Measurements from ENCODE around the gene HIGD1B. TPM values are rescaled to one million over a fixed set of nuclear protein-coding genes. Genes with fewer than 3 reads are reported as not detected.
A peak's percentile ranks its signal among the peaks of the same experiment; 100 is the strongest.

HIGD1B gene
- total and polyA plus RNA-seq, 2 of the 13 experiments (the other 11 are each of a cell fraction or from before 2014, with no cell fraction given): not detected

GRCh38 chr17:44842748-44843147, 4.9 kb upstream of the HIGD1B start:
- intact Hi-C loops (cut with micrococcal nuclease; ENCODE audit: unreplicated experiment): no loop called here
- WGBS (ENCODE audit: low lambda C conversion rate): 50% methylated on average over 5 of the region's 5 CpGs
- H3K4me1 ChIP-seq (ENCODE audit: insufficient read depth, low read length): peaks cover 14% of the 10 kb centered on the region; the same call in 1 of the 2 replicates
- in situ Hi-C loops (cut with HindIII; ENCODE audit: extremely low pct_ligation_motif_present, low pct_unique_long_range_greater_than_20kb): no loop called here
- DNase-seq (ENCODE audit: low spot score) (no peak), FAIRE-seq (no peak), ATAC-seq (no peak)
- no peak overlapping the region for H3K4me3 ChIP-seq (replicated peaks in 1 of 3; ENCODE audit: insufficient read depth in 1 of 3, low read depth in 2 of 3, low read length in 3 of 3)
- no TSS peak for BruUV-seq (replicated peaks)
- no peak overlapping the region for H3K27ac ChIP-seq (ENCODE audit: extremely low read length, insufficient read depth, low read length)
- no peak overlapping the region for H2AFZ ChIP-seq (ENCODE audit: low read length)
- H3K79me2 ChIP-seq (ENCODE audit: insufficient read depth, low read length): no peaks in the 10 kb centered on the region
- H3K27me3 ChIP-seq (ENCODE audit: control insufficient read depth in 1 of 2, insufficient read depth in 2 of 2, low read length in 2 of 2): peaks cover 0 to 5% of the 10 kb centered on the region in 2 experiments; a peak in 1 of 5 replicates
- no peak overlapping the region for H3K9ac ChIP-seq (ENCODE audit: insufficient read depth, low read depth, low read length)
- no peaks in the 10 kb centered on the region for H4K20me1 ChIP-seq (ENCODE audit: insufficient read depth, low read length)
- no peaks in the 10 kb centered on the region for H3K9me3 ChIP-seq (ENCODE audit: low read length)
- POLR2A ChIA-PET: no interaction called here
- H3K4me2 ChIP-seq (ENCODE audit: low read depth, low read length): no peak overlapping the region
- H3K36me3 ChIP-seq (replicated peaks in 1 of 2; ENCODE audit: control insufficient read depth in 1 of 2, insufficient read depth in 2 of 2, low read length in 2 of 2): no peaks in the 10 kb centered on the region
- CTCF ChIA-PET (ENCODE audit: low intra/inter-chr PET ratio, low total read pairs): no interaction called here
- TF ChIP-seq PCBP2 (optimal IDR thresholded peaks at IDR 0.05; ENCODE audit: low read depth, low read length, poor library complexity, severe bottlenecking): peak; percentile 77
- TF ChIP-seq SMYD3 (CRISPR knock-in tag; IDR thresholded peaks at IDR 0.05): no peak

DNA sequence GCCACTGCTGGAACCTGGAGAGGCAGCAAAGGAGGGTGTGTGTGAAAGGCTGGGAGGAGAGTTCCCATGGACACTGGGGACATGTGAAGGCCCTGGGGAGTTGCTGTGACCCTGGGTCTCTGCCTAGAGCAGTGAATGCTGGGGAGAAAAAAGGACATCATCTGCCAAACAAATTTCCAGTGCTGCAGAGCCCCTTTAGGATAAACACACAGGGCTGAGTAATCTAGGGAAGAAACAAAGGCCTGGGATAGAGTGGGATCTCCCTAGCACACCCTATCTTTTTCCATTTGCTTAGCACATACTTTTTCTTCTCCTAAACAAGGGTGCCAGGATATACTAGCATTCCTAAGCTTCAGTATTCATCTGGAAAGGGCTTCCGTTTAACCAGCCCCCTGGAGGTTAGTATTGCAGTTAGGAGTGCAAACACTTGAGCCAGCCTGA, 3.3 kb upstream of the HIGD1B start:
- Histone ChIP-seq H3K79me2 (ENCODE audit: insufficient read depth, low read length) (no peaks in the 10 kb centered on the region), H3K4me1 (ENCODE audit: insufficient read depth, low read length) (peaks cover 14% of the 10 kb centered on the region; the same call in 1 of the 2 replicates), H3K4me3 (replicated peaks in 1 of 3; ENCODE audit: insufficient read depth in 1 of 3, low read depth in 2 of 3, low read length in 3 of 3) (no peak overlapping the region), H3K4me2 (ENCODE audit: low read depth, low read length) (no peak overlapping the region), H2AFZ (ENCODE audit: low read length) (no peak overlapping the region), H4K20me1 (ENCODE audit: insufficient read depth, low read length) (no peaks in the 10 kb centered on the region), H3K27ac (ENCODE audit: extremely low read length, insufficient read depth, low read length) (no peak overlapping the region), H3K9me3 (ENCODE audit: low read length) (no peaks in the 10 kb centered on the region), H3K27me3 (ENCODE audit: control insufficient read depth in 1 of 2, insufficient read depth in 2 of 2, low read length in 2 of 2) (peaks cover 0 to 5% of the 10 kb centered on the region in 2 experiments; a peak in 1 of 5 replicates), H3K36me3 (replicated peaks in 1 of 2; ENCODE audit: control insufficient read depth in 1 of 2, insufficient read depth in 2 of 2, low read length in 2 of 2) (no peaks in the 10 kb centered on the region), H3K9ac (ENCODE audit: insufficient read depth, low read depth, low read length) (no peak overlapping the region)
- ChIA-PET POLR2A (no interaction called here), CTCF (ENCODE audit: low intra/inter-chr PET ratio, low total read pairs) (no interaction called here)
- intact Hi-C loops (cut with micrococcal nuclease; ENCODE audit: unreplicated experiment): no loop called here
- in situ Hi-C loops (cut with HindIII; ENCODE audit: extremely low pct_ligation_motif_present, low pct_unique_long_range_greater_than_20kb): no loop called here
- FAIRE-seq (peak; percentile 52), ATAC-seq (peak; percentile 48), DNase-seq (ENCODE audit: low spot score) (peak; percentile 35)
- 0% methylated on average over 1 of the region's 1 CpG for WGBS (ENCODE audit: low lambda C conversion rate)
- BruUV-seq (replicated peaks): no TSS peak
- TF ChIP-seq, protein P1, sequence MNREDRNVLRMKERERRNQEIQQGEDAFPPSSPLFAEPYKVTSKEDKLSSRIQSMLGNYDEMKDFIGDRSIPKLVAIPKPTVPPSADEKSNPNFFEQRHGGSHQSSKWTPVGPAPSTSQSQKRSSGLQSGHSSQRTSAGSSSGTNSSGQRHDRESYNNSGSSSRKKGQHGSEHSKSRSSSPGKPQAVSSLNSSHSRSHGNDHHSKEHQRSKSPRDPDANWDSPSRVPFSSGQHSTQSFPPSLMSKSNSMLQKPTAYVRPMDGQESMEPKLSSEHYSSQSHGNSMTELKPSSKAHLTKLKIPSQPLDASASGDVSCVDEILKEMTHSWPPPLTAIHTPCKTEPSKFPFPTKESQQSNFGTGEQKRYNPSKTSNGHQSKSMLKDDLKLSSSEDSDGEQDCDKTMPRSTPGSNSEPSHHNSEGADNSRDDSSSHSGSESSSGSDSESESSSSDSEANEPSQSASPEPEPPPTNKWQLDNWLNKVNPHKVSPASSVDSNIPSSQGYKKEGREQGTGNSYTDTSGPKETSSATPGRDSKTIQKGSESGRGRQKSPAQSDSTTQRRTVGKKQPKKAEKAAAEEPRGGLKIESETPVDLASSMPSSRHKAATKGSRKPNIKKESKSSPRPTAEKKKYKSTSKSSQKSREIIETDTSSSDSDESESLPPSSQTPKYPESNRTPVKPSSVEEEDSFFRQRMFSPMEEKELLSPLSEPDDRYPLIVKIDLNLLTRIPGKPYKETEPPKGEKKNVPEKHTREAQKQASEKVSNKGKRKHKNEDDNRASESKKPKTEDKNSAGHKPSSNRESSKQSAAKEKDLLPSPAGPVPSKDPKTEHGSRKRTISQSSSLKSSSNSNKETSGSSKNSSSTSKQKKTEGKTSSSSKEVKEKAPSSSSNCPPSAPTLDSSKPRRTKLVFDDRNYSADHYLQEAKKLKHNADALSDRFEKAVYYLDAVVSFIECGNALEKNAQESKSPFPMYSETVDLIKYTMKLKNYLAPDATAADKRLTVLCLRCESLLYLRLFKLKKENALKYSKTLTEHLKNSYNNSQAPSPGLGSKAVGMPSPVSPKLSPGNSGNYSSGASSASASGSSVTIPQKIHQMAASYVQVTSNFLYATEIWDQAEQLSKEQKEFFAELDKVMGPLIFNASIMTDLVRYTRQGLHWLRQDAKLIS (CRISPR knock-in tag; IDR thresholded peaks at IDR 0.05): no peak
- TF ChIP-seq IRX3 (CRISPR knock-in tag; IDR thresholded peaks at IDR 0.05; ENCODE audit: borderline replicate concordance, low read depth): no peak
- no peak for TF ChIP-seq SP5 (CRISPR knock-in tag; IDR thresholded peaks at IDR 0.05; ENCODE audit: borderline replicate concordance, low read depth)
- TF ChIP-seq ZNF501 (CRISPR knock-in tag; IDR thresholded peaks at IDR 0.05): no peak
- no peak for TF ChIP-seq ZNF574 (CRISPR knock-in tag; IDR thresholded peaks at IDR 0.05)
- no peak for TF ChIP-seq SIX4 (CRISPR knock-in tag; IDR thresholded peaks at IDR 0.05)
- no peak for TF ChIP-seq ZNF430 (CRISPR knock-in tag; IDR thresholded peaks at IDR 0.05)
- TF ChIP-seq NR2F2 (IDR thresholded peaks at IDR 0.05; ENCODE audit: borderline replicate concordance, low read depth): no peak
- TF ChIP-seq, protein P2, sequence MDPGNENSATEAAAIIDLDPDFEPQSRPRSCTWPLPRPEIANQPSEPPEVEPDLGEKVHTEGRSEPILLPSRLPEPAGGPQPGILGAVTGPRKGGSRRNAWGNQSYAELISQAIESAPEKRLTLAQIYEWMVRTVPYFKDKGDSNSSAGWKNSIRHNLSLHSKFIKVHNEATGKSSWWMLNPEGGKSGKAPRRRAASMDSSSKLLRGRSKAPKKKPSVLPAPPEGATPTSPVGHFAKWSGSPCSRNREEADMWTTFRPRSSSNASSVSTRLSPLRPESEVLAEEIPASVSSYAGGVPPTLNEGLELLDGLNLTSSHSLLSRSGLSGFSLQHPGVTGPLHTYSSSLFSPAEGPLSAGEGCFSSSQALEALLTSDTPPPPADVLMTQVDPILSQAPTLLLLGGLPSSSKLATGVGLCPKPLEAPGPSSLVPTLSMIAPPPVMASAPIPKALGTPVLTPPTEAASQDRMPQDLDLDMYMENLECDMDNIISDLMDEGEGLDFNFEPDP (CRISPR knock-in tag; conservative IDR thresholded peaks at IDR 0.05): no peak

Measured in HepG2 (cell line).